Caco-2 (cell line): ENCODE measurements around the gene SH2D3A. TPM values are rescaled to one million over a fixed set of nuclear protein-coding genes. Genes with fewer than 3 reads are reported as not detected.

Experiments used
- BruUV-seq: library from RNA; stranded (reverse); fragments of 400-500 nt; replicated peaks from 2 replicates; lab custom pipeline; 2021; lab: Mats Ljungman, UMichigan
- CTCF ChIA-PET: fragments of 300-600 bp; sonication (Branson Sonifier 250); formaldehyde crosslinking; loops from one replicate; lab custom pipeline; 2022; ENCODE audit warnings: antibody characterized with exemption; lab: Charles Lee
- POLR2A ChIA-PET: fragments of 300-600 bp; sonication (Branson Sonifier 250); formaldehyde crosslinking; loops from one replicate; lab custom pipeline; 2022; ENCODE audit warnings: antibody characterized with exemption; lab: Charles Lee
- DNase-seq, 2 experiments: peaks; one replicate each; pipeline versions ENCODE4 v3.0.0 to v3.0.0-alpha.2; 2020 to 2022
- H3K27me3 ChIP-seq: replicated peaks from 2 replicates; pipeline ENCODE4 v1.6.0; 2011; ENCODE audit warnings: low read length; ENCODE audit not compliant: control insufficient read depth, insufficient read depth
- H3K36me3 ChIP-seq: 2 replicates; pipeline ENCODE4 v1.5.1; 2011; ENCODE audit warnings: low read length; ENCODE audit not compliant: control insufficient read depth, insufficient read depth
- H3K4me1 ChIP-seq: fragments of 250-450 bp; sonication (Bioruptor Pico); 2 replicates; pipeline ENCODE4 v1.5.1; 2020; ENCODE audit warnings: mild to moderate bottlenecking
- H3K4me3 ChIP-seq: 2 replicates; pipeline ENCODE4 v1.5.1; 2011; ENCODE audit warnings: low read depth, mild to moderate bottlenecking, control low read depth, low read length
- H3K9me3 ChIP-seq: fragments of 250-450 bp; sonication (Bioruptor Pico); 2 replicates; pipeline ENCODE4 v1.5.1; 2020; ENCODE audit warnings: mild to moderate bottlenecking, moderate library complexity
- H3K27ac Mint-ChIP-seq: one replicate; pipeline ENCODE4 v1.8.0; 2022; ENCODE audit warnings: mixed read lengths; ENCODE audit not compliant: unreplicated experiment
- H3K27me3 Mint-ChIP-seq: one replicate; pipeline ENCODE4 v1.8.0; 2022; ENCODE audit warnings: mixed read lengths; ENCODE audit not compliant: insufficient read depth, unreplicated experiment
- H3K36me3 Mint-ChIP-seq: one replicate; pipeline ENCODE4 v1.8.0; 2022; ENCODE audit warnings: mild to moderate bottlenecking, mixed read lengths; ENCODE audit not compliant: insufficient read depth, unreplicated experiment
- H3K4me1 Mint-ChIP-seq: one replicate; pipeline ENCODE4 v1.8.0; 2022; ENCODE audit warnings: low read depth, mixed read lengths; ENCODE audit not compliant: unreplicated experiment
- H3K4me3 Mint-ChIP-seq: one replicate; pipeline ENCODE4 v1.8.0; 2022; ENCODE audit warnings: mild to moderate bottlenecking, moderate library complexity, mixed read lengths; ENCODE audit not compliant: unreplicated experiment
- H3K9me3 Mint-ChIP-seq: one replicate; pipeline ENCODE4 v1.8.0; 2022; ENCODE audit warnings: mixed read lengths; ENCODE audit not compliant: unreplicated experiment
- CTCF ChIP-seq, 2 experiments: fragments of 200-600 bp in 1 of 2; IDR thresholded peaks; 1 replicate in 1 of 2; 2 replicates in 1 of 2; pipeline versions ENCODE4 v1.5.1 to v1.8.0; 2011 to 2022; ENCODE audit warnings: antibody characterized with exemption in 1 of 2, control low read depth in 1 of 2, inconsistent platforms in 1 of 2, low read depth in 1 of 2, low read length in 1 of 2, mild to moderate bottlenecking in 1 of 2, moderate library complexity in 1 of 2; ENCODE audit not compliant: insufficient read depth in 1 of 2, severe bottlenecking in 1 of 2, unreplicated experiment in 1 of 2
- intact Hi-C: fragments of 100-400 bp; cut with micrococcal nuclease; formaldehyde crosslinking; loops from one replicate; pipeline ENCODE4 v1.10.0; 2022; ENCODE audit not compliant: unreplicated experiment
- total RNA-seq: library from RNA; stranded (reverse); gene quantifications from 2 replicates; pipeline ENCODE4 v1.2.3, GENCODE V29; 2022

SH2D3A gene
- total RNA-seq, 1 experiment from 2014 or later = 20.5 TPM

GRCh38 chr19:6736169-6736916 is 30.9 kb downstream of the SH2D3A start:
- ChIA-PET POLR2A (interaction anchor here (1.7 kb wide), 1 partner anchor 16 kb away, joined by 4 read pairs; no protein-coding TSS in a partner anchor), CTCF (interaction anchor here (1.1 to 1.7 kb wide), 3 partner anchors 16 to 220 kb away, joined by 6 to 11 read pairs (median 9); no protein-coding TSS in a partner anchor)
- peak; percentile 84 to 88 for DNase-seq
- peak overlapping the region; percentile 78 for H3K4me3 Mint-ChIP-seq
- Histone ChIP-seq H3K9me3 (no peaks in the 10 kb centered on the region), H3K4me1 (peaks cover 20% of the 10 kb centered on the region), H3K27me3 (no peaks in the 10 kb centered on the region), H3K4me3 (peak overlapping the region; percentile 81), H3K36me3 (no peaks in the 10 kb centered on the region; the same call in 1 of the 2 replicates)
- TF ChIP-seq CTCF (IDR thresholded peaks at IDR 0.05; ENCODE audit: insufficient read depth in 1 of 2, low read depth in 1 of 2, low read length in 1 of 2, severe bottlenecking in 1 of 2, unreplicated experiment in 1 of 2) = peak; percentile 52 to 72
- peaks cover 51% of the 10 kb centered on the region for H3K36me3 Mint-ChIP-seq
- BruUV-seq = no TSS peak
- H3K27me3 Mint-ChIP-seq = no peaks in the 10 kb centered on the region
- intact Hi-C loops = loop anchor here (1.0 kb wide), 3 partner anchors 75 to 220 kb away; no protein-coding TSS in a partner anchor
- peaks cover 17% of the 10 kb centered on the region for H3K4me1 Mint-ChIP-seq
- peak overlapping the region; percentile 99 for H3K27ac Mint-ChIP-seq
- no peaks in the 10 kb centered on the region for H3K9me3 Mint-ChIP-seq

DNA sequence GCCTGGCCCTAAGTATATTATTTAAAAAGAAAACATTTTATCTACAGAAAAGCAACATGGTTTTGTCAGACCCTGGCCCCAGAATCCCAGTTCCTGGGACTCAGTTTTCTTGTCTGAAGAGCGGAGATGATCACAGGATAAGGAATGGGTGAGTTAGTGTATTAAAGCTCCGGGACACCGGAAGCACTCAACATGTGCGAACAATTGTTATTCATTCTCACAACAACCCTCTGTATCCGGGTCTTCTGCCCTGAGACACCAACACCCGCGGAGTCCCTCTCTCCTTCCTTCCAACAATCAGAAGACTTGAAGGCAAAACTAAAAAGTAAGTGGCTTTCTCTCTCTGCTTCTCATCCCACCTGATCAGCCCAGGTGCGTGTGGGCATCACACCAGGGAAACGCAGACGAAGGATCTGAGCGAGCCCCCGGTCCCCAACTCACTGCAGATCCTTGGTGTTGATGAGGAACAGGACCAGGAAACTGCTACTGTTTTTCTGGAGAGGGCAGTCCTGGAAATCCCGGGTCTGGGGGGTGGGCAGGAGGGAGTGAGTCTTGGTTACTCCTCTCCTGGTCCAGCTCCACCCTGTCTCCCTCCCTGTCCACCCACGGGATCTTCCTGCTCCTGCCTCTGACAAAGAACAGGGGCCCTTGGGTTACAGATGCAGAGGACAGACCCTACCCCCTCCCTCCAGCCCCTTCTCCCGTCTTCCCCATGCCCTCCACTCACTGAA is 31.9 kb downstream of the SH2D3A start:
- Histone ChIP-seq H3K9me3 (no peaks in the 10 kb centered on the region), H3K4me1 (peaks cover 17% of the 10 kb centered on the region), H3K4me3 (peak overlapping the region; percentile 81; the same call in 1 of the 2 replicates), H3K27me3 (no peaks in the 10 kb centered on the region), H3K36me3 (no peaks in the 10 kb centered on the region; the same call in 1 of the 2 replicates)
- intact Hi-C loops = no loop called here
- BruUV-seq = no TSS peak
- Mint-ChIP-seq H3K4me1 (peaks cover 17% of the 10 kb centered on the region), H3K4me3 (no peak overlapping the region), H3K27me3 (no peaks in the 10 kb centered on the region), H3K36me3 (peaks cover 41% of the 10 kb centered on the region), H3K27ac (peak overlapping the region; percentile 99), H3K9me3 (no peaks in the 10 kb centered on the region)
- no peak for TF ChIP-seq CTCF (IDR thresholded peaks at IDR 0.05; ENCODE audit: insufficient read depth in 1 of 2, low read depth in 1 of 2, low read length in 1 of 2, severe bottlenecking in 1 of 2, unreplicated experiment in 1 of 2)
- no peak for DNase-seq
- ChIA-PET CTCF (interaction anchor here (1.5 to 1.7 kb wide), 2 partner anchors 17 to 219 kb away, joined by 6 to 11 read pairs; no protein-coding TSS in a partner anchor), POLR2A (interaction anchor here (1.7 kb wide), 1 partner anchor 17 kb away, joined by 4 read pairs; no protein-coding TSS in a partner anchor)

DNA sequence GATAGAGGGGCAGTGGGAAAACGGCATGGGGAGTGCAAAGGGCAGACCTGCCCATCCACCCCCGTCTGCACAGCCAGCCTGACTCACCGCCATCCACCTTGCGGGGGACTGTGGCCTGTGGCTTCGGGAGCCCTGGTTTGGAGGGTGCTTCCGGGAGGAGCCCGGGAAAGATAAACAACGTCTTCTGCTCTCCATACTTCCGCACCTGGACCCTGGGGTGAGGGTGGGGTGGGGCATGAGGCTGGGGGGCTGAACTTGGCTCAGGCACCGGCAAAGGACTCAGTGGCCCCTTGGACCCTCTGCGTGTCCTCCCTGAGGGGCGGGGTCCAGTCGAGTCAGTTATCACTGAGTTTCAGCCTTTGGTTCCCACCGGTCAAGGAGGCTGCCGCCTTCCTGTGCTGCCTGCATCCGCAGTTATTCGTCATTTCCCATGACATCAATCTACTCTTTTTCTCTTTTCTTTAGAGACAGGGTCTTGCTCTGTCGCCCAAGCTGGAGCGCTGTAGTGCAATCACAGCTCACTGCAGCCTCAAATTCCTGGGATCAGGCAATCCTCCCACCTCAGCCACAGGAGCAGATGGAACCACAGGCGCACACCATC is 33.0 kb downstream of the SH2D3A start:
- H3K9me3 ChIP-seq = no peaks in the 10 kb centered on the region
- BruUV-seq = no TSS peak
- H3K4me1 ChIP-seq = peaks cover 16% of the 10 kb centered on the region
- ChIA-PET CTCF (no interaction called here), POLR2A (interaction anchor here (0.6 kb wide), 1 partner anchor 341 kb away, joined by 3 read pairs; the partner anchor contains the start of gene GTF2F1)
- H3K4me1 Mint-ChIP-seq = peaks cover 17% of the 10 kb centered on the region
- H3K4me3 ChIP-seq = no peak overlapping the region
- H3K27ac Mint-ChIP-seq = no peak overlapping the region
- no peak for TF ChIP-seq CTCF (IDR thresholded peaks at IDR 0.05; ENCODE audit: insufficient read depth in 1 of 2, low read depth in 1 of 2, low read length in 1 of 2, severe bottlenecking in 1 of 2, unreplicated experiment in 1 of 2)
- DNase-seq = no peak
- peaks cover 39% of the 10 kb centered on the region for H3K36me3 Mint-ChIP-seq
- no peaks in the 10 kb centered on the region for H3K9me3 Mint-ChIP-seq
- no peaks in the 10 kb centered on the region for H3K27me3 Mint-ChIP-seq
- H3K4me3 Mint-ChIP-seq = no peak overlapping the region
- H3K36me3 ChIP-seq = no peaks in the 10 kb centered on the region; the same call in 1 of the 2 replicates
- H3K27me3 ChIP-seq = no peaks in the 10 kb centered on the region
- intact Hi-C loops = no loop called here
